Activated CD4-positive, alpha-beta T cell treated with anti-CD3 and anti-CD28 coated beads, Interleukin-10, Interleukin-2, amounts not matched to agents 100 ng/mL and 50 ng/mL, durations not matched to agents 16 hours and 8 hours (primary cell): ENCODE data around the gene NUDT14.

Experiments
- DNase-seq: peaks from one replicate; pipeline ENCODE4 v3.0.0-alpha.2; 2020

The NUDT14 gene

DNA sequence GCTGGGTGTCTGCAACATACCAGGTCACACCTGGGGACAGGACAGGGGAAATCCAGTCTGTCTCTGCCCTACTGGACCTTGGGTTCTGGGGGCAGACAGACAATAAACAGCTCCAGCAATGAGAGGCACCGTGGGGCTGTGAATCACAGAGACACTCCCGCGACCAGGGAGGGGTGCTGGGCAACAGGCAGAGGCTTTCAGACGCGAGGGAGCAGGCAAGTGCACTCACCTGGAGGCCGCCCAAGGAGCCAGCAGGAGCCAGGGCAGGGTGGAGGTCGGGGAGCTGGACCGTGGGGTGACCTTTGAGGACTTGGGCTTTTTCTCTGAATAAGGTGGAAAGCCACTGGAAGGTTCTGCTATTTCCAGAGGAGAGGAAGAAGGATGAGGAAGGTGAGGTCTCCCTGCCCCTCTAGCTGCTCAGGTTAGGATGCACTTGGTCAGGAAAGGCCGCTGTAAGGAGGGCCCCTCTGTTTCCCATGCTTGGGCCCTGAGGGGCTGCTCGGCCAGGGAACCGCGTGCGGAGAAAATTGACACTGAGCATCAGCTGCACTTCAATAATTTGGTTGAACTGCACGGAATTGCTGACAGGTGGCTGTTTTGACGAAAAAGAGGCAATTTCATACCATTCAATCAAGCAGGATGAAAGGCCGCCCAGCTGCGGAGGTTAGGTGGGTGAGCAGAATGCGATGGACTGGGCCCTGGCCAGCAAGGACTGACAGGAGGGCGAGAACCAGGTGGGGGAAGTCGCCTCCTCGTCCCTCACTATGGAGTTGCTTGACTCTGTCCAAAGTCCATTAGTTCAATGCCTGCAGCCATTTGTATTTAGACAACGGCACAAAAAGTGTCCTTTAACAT, 54.8 kb downstream of the NUDT14 start:
- DNase-seq: no peak

DNA sequence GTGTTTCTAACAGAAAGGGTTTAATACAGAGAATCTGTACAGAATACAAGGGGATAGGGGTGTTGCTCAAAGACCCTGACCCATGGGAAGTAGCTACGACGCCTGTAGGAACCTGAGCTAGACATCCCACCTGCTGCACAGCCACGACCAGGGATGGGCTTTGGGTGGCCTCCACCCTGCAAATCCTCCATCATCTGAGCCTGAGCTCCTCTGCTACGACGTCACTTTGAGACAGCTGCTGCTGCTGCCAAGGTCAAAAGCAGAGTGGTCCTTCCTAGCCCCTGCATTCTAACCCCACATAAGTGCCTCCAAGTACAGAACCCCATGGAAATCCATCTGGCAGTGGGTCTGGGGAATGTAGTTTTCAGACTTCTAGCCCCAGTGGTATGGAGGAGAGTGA, 56.3 kb downstream of the NUDT14 start:
- no peak for DNase-seq

DNA sequence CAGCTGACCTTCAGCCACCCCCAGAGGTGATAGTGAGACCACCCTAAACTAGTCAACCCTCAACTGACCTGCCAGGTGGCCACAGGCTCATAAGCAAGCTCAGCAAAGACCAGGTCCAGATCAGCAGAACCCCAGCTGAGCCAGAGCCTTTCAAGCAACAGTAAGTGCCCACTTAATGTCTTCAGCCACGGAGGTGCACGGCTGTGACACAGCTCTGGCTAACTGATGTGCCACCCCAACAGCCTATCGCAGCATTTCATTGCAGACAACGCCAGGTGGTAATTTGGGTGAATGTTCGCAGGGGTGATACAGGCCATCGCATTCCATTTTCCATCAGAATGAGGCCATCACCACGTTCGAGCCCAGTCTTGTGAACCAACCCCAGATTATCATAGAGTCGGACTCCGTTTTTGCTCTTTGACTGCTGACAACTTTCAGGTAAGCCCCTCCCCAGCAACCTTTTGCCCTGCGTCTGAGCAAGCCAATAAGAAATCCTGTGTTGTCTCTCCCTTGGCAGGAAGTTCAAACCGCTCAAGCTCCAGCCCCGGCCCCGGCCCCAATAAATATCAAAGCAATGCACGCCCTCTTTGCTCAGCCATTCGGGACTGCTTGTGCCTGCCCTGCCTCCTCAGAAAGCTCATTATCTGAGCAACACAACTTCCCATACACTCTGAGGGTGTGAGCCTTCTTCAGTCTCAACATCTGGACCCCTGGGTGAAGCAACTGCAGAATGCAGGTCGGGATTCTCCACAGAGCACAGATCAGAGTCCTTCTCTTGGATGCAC, 56.9 kb downstream of the NUDT14 start:
- DNase-seq: no peak

GRCh38 chr14:105123064-105123665, 57.9 kb downstream of the NUDT14 start:
- DNase-seq: no peak
